A673 (cell line): Measurements from ENCODE around the gene C9orf153. TPM values are rescaled to one million over a fixed set of nuclear protein-coding genes. Genes with fewer than 3 reads are reported as not detected.

Experiments used
- BruUV-seq: library from RNA; stranded (reverse); fragments of 400-500 nt; replicated peaks from 2 replicates; lab custom pipeline; 2021; lab: Mats Ljungman, UMichigan
- CTCF ChIA-PET: fragments of 300-600 bp; sonication (Branson Sonifier 250); formaldehyde crosslinking; loops from one replicate; lab custom pipeline; 2022; ENCODE audit warnings: antibody characterized with exemption; lab: Charles Lee
- POLR2A ChIA-PET: fragments of 300-600 bp; sonication (Branson Sonifier 250); formaldehyde crosslinking; loops from one replicate; lab custom pipeline; 2022; ENCODE audit warnings: antibody characterized with exemption; ENCODE audit not compliant: low non-redundant PET; lab: Charles Lee
- DNase-seq: peaks from one replicate; pipeline ENCODE4 v3.0.0-alpha.2; 2015; ENCODE audit warnings: low spot score
- H3K27ac ChIP-seq: fragments of 200-600 bp; sonication (generic); 2 replicates; pipeline ENCODE4 v1.5.1; 2016; ENCODE audit warnings: mixed run types, low read depth, mild to moderate bottlenecking, mixed read lengths, antibody characterized with exemption, low read length; ENCODE audit not compliant: poor library complexity, severe bottlenecking
- H3K27me3 ChIP-seq: fragments of 200-600 bp; sonication (generic); replicated peaks from 2 replicates; pipeline ENCODE4 v1.6.1; 2017; ENCODE audit warnings: mixed run types, low read depth, mild to moderate bottlenecking, mixed read lengths, antibody characterized with exemption, low read length; ENCODE audit not compliant: insufficient read depth, poor library complexity
- H3K36me3 ChIP-seq: fragments of 200-600 bp; sonication (generic); 2 replicates; pipeline ENCODE4 v1.6.1; 2016; ENCODE audit warnings: mixed run types, mild to moderate bottlenecking, mixed read lengths, antibody characterized with exemption, low read length; ENCODE audit not compliant: insufficient read depth, poor library complexity, severe bottlenecking
- H3K4me1 ChIP-seq: fragments of 200-600 bp; sonication (generic); 2 replicates; pipeline ENCODE4 v1.6.1; 2017; ENCODE audit warnings: mixed run types, mild to moderate bottlenecking, mixed read lengths, antibody characterized with exemption, low read length; ENCODE audit not compliant: insufficient read depth, poor library complexity, severe bottlenecking
- H3K4me3 ChIP-seq: fragments of 200-600 bp; sonication (generic); 2 replicates; pipeline ENCODE4 v1.5.1; 2016; ENCODE audit warnings: low read depth, mixed run types, mild to moderate bottlenecking, mixed read lengths, low read length; ENCODE audit not compliant: poor library complexity, severe bottlenecking
- H3K9me3 ChIP-seq: fragments of 200-600 bp; sonication (generic); 2 replicates; pipeline ENCODE4 v1.6.1; 2016; ENCODE audit warnings: mixed run types, low read depth, mild to moderate bottlenecking, mixed read lengths, antibody characterized with exemption, low read length; ENCODE audit not compliant: poor library complexity, severe bottlenecking
- EZH2 ChIP-seq: fragments of 200-600 bp; sonication (generic); IDR thresholded peaks from 2 replicates; pipeline ENCODE4 v1.6.1; 2017; ENCODE audit warnings: borderline replicate concordance, low read depth, mild to moderate bottlenecking, mixed read lengths, antibody characterized with exemption, low read length; ENCODE audit not compliant: poor library complexity, severe bottlenecking
- intact Hi-C: fragments of 100-400 bp; cut with micrococcal nuclease; formaldehyde crosslinking; loops from one replicate; pipeline ENCODE4 v1.10.0; 2022; ENCODE audit not compliant: unreplicated experiment
- total RNA-seq: library from RNA; stranded (reverse); gene quantifications from 2 replicates; pipeline ENCODE4 v1.2.3, GENCODE V29; 2021
- TF ChIP-seq, protein P1 (sequence below): fragments of 300-800, 200-600 bp; sonication (generic); conservative IDR thresholded peaks from 2 replicates; pipeline ENCODE4 v1.5.1; 2017; ENCODE audit warnings: low read depth, mild to moderate bottlenecking, antibody characterized with exemption, low read length, moderate library complexity, mixed read lengths

C9orf153 gene
- total RNA-seq, 1 experiment from 2014 or later: 0.56 TPM

DNA sequence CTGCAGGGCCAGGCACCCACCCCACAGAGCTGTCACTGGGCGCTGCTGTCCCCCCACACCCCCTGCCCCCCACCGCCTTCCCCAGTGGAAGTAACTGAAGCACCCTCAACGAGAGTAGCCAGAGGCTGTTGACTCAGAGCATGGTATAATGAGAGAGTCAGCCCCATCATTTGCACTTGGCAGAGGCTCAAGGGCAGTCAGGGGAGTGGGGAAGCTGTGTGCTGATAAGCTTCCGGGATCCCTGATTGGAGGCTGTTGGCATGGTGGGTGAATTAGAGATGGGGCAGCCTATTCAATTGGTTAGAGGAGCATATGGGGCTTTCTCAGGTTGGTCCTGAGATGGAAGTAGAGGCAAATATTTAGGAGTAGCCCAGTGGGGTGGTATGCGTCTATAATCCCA is 83.0 kb downstream of the C9orf153 start:
- Histone ChIP-seq H3K4me3 (no peak overlapping the region), H3K4me1 (no peaks in the 10 kb centered on the region), H3K27me3 (no peaks in the 10 kb centered on the region), H3K27ac (no peak overlapping the region), H3K36me3 (no peaks in the 10 kb centered on the region), H3K9me3 (no peaks in the 10 kb centered on the region)
- intact Hi-C loops: no loop called here
- TF ChIP-seq, protein P1, sequence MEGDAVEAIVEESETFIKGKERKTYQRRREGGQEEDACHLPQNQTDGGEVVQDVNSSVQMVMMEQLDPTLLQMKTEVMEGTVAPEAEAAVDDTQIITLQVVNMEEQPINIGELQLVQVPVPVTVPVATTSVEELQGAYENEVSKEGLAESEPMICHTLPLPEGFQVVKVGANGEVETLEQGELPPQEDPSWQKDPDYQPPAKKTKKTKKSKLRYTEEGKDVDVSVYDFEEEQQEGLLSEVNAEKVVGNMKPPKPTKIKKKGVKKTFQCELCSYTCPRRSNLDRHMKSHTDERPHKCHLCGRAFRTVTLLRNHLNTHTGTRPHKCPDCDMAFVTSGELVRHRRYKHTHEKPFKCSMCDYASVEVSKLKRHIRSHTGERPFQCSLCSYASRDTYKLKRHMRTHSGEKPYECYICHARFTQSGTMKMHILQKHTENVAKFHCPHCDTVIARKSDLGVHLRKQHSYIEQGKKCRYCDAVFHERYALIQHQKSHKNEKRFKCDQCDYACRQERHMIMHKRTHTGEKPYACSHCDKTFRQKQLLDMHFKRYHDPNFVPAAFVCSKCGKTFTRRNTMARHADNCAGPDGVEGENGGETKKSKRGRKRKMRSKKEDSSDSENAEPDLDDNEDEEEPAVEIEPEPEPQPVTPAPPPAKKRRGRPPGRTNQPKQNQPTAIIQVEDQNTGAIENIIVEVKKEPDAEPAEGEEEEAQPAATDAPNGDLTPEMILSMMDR: no peak
- TF ChIP-seq EZH2: no peak
- ChIA-PET CTCF (no interaction called here), POLR2A (no interaction called here)
- no TSS peak for BruUV-seq
- no peak for DNase-seq

DNA sequence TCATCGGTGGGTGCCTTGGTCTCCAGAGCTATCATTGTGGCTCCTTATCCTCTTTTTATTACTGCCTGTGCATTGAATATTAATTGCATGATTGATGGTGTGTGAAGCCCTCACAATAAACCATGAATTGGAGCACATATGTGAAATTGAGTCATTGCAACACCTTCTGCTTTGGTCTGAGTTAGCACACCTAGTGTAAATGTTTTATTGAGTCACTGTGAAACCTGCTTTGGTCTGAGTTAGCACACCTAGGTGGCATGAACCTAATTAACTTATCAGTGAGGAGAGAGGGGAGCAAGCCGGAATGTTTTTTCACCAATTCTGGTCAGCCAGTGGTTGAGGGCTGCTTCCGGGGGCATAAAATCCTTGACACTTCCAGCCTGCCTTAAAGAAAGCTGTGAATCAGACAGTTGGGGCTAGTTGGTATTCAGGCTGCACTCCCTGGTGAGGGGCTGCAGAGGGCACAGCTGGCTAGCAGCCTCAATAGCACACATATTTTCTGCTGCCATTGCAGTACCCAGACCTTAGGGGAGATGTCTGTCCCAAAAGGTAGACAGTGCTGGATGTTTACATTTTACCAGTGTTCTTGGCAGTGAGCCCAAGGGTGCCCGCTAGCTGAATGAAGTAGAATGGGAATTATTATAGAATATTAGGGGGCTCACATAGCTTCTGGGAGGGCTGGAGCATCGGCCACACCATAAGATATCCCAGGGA is 83.6 kb downstream of the C9orf153 start:
- no TSS peak for BruUV-seq
- no peak for DNase-seq
- Histone ChIP-seq H3K27me3 (no peaks in the 10 kb centered on the region), H3K4me3 (no peak overlapping the region), H3K36me3 (no peaks in the 10 kb centered on the region), H3K9me3 (no peaks in the 10 kb centered on the region), H3K4me1 (no peaks in the 10 kb centered on the region), H3K27ac (no peak overlapping the region)
- POLR2A ChIA-PET: no interaction called here
- TF ChIP-seq, protein P1: no peak
- TF ChIP-seq EZH2: no peak
- CTCF ChIA-PET: no interaction called here
- intact Hi-C loops: no loop called here

DNA sequence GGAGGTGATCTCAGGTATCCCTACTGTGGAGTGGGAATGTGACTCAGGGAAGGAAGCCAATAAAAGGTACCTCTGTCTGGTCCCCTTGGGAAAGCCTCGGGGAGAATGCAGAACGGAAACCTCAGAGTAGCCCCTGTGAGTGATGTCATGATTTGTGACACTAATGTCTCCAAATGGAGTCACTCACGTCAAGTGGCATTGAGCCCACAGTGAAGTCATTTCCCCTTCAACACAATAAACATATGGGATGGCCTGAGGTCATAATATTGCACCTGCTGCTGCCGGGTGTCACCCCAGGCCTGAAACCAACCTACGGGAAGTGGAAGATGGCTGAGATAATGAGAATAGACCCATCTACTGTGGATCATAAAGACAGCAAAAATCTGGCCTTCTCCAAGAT is 84.2 kb downstream of the C9orf153 start:
- Histone ChIP-seq H3K4me1 (no peaks in the 10 kb centered on the region), H3K27ac (no peak overlapping the region), H3K27me3 (no peaks in the 10 kb centered on the region), H3K36me3 (no peaks in the 10 kb centered on the region), H3K4me3 (no peak overlapping the region), H3K9me3 (no peaks in the 10 kb centered on the region)
- ChIA-PET POLR2A (no interaction called here), CTCF (no interaction called here)
- TF ChIP-seq, protein P1: no peak
- TF ChIP-seq EZH2: no peak
- DNase-seq: no peak
- BruUV-seq: no TSS peak
- intact Hi-C loops: no loop called here

Other genes starting within 250 kb of the C9orf153 start
- gene GOLM1, start 160.1 kb downstream of the C9orf153 start, total RNA-seq: 84.2 and 86.1 TPM in 2 replicates
- 36.4 and 42.5 TPM in 2 replicates for gene ISCA1, start 22.9 kb upstream of the C9orf153 start, total RNA-seq
- gene TUT7, start 94.8 kb upstream of the C9orf153 start, total RNA-seq: 18.4 and 22.7 TPM in 2 replicates